ENCODE measurements around the gene VWA5B2.

VWA5B2 gene

GRCh38 chr3:184227481-184227935, 1.9 kb upstream of the VWA5B2 start:
- DNase-seq: peak; percentile 44 to 52

DNA sequence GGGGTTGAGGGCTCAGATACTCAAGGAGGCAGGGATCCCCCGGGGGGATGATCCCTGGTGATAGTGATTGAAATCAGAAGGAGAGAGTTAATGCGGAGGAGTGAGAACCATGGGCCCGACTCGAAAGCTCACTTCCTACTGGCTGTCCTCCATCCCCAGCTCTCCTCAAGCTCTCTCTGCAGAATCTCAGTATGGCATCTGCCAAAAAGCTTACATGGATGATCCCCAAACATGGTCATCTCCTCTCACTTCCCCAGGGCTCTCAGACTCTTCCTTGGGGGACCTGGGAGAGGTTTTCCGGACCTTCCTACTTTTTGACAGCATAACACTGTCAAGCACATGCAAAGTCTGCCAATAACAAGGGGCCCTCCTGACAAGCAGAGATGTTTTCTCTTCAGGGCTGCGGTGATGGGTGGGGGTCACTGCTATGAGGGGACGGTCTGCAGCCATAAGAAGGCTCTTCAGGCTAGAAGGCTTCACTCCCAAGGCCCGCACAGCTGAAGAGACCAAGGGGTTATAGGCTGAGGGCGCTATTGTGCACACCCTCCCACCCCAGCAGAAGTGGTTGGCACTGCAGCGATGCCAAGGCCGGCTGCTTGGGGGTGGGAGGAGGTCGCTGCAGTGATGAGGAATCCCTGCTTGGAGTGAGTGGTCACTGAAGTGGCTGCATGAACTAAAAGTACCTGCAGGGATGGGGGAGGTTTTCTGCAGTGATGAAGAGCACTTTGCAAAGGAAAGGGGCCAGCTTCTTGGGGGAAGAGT, 828 bp upstream of the VWA5B2 start:
- no peak for DNase-seq

DNA sequence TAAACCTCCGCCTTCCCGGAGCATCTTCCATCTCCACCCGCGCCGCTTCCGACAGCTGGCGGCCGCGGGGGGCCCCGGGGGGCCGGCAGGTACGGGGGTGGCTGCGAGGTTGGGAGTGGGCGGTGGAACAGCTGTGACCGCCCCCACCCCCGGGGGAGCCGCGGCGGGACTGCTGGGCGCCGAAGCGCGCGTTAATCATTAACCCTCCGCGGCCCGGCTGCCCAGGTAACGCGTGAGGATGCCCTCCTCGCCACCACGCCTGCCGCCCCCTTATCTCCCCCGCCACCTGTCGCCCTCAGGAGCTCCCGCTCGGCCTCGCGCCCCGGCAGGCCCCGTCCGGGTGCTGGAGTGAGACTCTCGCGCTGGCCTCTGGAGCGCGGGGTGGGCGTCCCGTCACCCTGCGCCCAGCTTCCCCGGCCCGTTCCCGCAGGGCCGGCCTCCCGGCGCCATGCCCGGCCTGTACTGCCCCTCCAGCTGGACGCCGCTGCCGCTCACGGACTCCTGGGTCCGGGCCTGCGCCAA, 757 bp downstream of the VWA5B2 start:
- DNase-seq: peak; percentile 79 to 84

GRCh38 chr3:184230603-184231528, 1.5 kb downstream of the VWA5B2 start:
- peak; percentile 85 to 91 for DNase-seq

GRCh38 chr3:184231671-184232070, 2.3 kb downstream of the VWA5B2 start:
- DNase-seq: peak in 1 of 2 experiments; percentile 35

GRCh38 chr3:184233127-184233843, 3.9 kb downstream of the VWA5B2 start:
- DNase-seq: no peak

- no peak for DNase-seq
Measured at GRCh38 chr3:184234224-184234623, 4.8 kb downstream of the VWA5B2 start.

- no peak for DNase-seq
Measured at GRCh38 chr3:184234671-184235380, 5.4 kb downstream of the VWA5B2 start.

GRCh38 chr3:184235381-184236032, 6.1 kb downstream of the VWA5B2 start:
- DNase-seq: no peak

GRCh38 chr3:184236033-184236410, 6.6 kb downstream of the VWA5B2 start:
- DNase-seq: no peak

DNA sequence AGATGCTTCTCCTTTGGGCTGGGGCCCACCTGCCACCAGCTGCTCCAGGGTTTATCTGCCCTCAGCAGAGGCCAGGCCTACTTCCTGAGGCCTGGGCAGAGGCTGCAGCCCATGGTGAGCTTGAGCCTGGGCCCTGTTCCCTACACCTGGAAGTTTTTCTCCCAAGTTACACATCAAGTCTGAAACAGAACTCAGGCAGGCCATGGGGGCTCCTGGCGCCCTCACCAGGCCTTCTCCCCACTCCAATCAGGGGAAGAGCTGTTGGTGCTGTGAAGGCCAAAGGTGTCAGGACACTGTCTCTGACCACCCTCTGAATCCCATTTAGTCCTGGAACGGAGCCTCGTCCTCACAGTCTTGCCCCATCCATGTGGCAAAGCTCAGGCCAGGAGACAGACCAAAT, 7.3 kb downstream of the VWA5B2 start:
- no peak for DNase-seq

GRCh38 chr3:184237211-184237610, 7.8 kb downstream of the VWA5B2 start:
- DNase-seq: no peak

DNA sequence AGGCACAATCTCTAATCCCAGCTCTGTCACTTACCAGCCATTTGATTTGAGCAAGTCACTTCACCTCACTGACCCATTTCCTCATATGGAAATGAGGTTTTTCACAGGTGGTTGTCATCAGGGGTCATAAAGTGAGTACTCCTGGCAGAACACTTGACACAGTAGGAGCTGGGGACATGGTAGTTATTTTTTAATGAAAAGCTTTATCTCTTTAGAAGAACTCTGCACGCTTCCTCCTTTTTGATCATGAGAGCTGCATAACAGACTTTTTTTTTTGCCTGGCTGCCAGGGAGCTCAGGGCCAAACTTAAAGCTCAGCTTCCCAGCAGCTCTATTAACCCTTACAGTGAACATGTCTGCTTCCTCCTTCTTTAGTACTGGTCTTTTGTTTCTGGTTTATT, 8.4 kb downstream of the VWA5B2 start:
- DNase-seq: peak in 1 of 2 experiments; percentile 37

DNA sequence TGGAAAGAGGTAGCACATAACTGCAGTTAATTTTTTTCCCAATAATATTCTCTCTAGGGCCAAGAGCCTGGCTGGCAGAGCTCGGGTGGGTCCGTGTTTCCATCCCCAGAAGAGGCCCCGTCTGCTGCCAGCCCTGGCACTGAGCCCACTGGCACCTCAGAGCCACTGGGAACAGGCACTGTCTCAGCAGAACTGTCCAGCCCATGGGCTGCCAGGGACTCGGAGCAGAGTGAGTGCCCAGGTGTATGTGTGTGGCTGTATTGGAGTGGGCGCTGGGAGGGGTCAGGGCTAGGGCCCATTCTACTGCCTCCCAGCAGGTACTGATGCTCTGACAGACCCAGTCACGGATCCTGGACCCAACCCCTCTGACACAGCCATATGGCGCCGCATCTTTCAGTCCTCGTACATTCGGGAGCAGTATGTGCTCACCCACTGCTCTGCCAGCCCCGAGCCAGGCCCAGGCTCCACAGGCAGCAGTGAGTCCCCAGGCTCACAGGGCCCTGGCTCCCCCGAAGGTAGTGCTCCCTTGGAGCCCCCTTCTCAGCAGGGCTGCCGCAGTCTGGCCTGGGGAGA, 8.9 kb downstream of the VWA5B2 start:
- no peak for DNase-seq

- DNase-seq: no peak
Measured at GRCh38 chr3:184239221-184239620, 9.8 kb downstream of the VWA5B2 start.

DNA sequence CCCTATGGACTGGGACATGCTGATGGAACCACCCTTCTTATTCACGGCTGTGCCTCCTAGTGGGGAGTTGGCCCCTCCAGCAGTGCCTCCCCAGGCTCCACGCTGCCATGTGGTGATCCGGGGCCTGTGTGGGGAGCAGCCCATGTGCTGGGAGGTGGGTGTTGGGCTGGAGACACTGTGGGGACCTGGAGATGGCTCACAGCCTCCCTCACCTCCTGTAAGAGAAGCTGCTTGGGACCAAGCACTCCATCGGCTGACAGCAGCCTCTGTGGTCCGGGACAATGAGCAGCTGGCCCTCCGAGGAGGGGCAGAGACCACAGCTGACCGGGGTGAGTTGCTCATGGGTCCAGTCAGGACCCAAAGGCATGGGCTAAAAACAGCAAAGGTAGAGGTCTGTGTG, 10.3 kb downstream of the VWA5B2 start:
- no peak for DNase-seq

GRCh38 chr3:184240384-184241140, 11.2 kb downstream of the VWA5B2 start:
- no peak for DNase-seq

GRCh38 chr3:184241141-184241446, 11.7 kb downstream of the VWA5B2 start:
- DNase-seq: no peak

- DNase-seq: peak in 1 of 2 experiments; percentile 30
Measured at GRCh38 chr3:184241447-184242296, 12.3 kb downstream of the VWA5B2 start.

DNA sequence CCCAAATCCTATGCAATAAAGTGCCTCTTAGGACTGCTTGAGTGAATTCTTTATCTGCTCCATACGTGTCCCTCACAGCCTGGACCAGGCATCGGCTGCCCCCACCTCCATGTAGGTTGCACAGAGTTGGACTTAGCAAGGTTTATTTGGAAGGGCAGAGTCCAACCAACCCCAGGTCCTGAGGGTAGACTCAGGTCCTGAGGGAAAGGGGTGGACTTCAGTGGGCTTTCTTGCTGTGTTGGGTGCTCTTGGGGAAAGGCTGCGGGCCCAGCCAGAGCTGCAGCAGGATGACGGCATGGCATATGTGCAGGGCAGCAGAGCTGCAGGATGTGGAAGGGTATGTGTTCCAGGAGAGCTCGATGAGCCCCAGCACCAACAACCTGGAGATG, 12.9 kb downstream of the VWA5B2 start:
- no peak for DNase-seq

Measured in NCI-H2081 (cell line).